ENCODE measurements around the gene EMC9. TPM values are rescaled to one million over a fixed set of nuclear protein-coding genes. Genes with fewer than 3 reads are reported as not detected.

The EMC9 gene
- polyA plus RNA-seq, 3 donors, result 6.4 to 9.4 (median 8.5) TPM

- no peak overlapping the region for H3K4me3 Mint-ChIP-seq
Observed at GRCh38 chr14:24139272-24139934, 2.0 kb downstream of the EMC9 start.

More at GRCh38 chr14:24139272-24139934, 2.0 kb downstream of the EMC9 start:
- Histone ChIP-seq H3K4me3 (replicated peaks in 1 of 3; ENCODE audit: low read depth in 2 of 3, low read length in 3 of 3) (no peak overlapping the region), H4K20me1 (ENCODE audit: insufficient read depth, low read length) (peaks cover 46% of the 10 kb centered on the region), H3K27me3 (ENCODE audit: control insufficient read depth in 2 of 2, insufficient read depth in 2 of 2, low read length in 2 of 2) (no peaks in the 10 kb centered on the region), H3K9me3 (replicated peaks in 1 of 2; ENCODE audit: control insufficient read depth in 1 of 2, insufficient read depth in 1 of 2, low read length in 2 of 2) (no peaks in the 10 kb centered on the region), H3K4me2 (replicated peaks; ENCODE audit: extremely low read depth, low read length, poor library complexity, severe bottlenecking) (no peak overlapping the region), H3K9ac (ENCODE audit: insufficient read depth, low read length, poor library complexity, severe bottlenecking) (no peak overlapping the region), H2AFZ (ENCODE audit: insufficient read depth, low read depth, low read length, poor library complexity, severe bottlenecking) (no peak overlapping the region), H3K4me1 (ENCODE audit: control insufficient read depth in 1 of 2, insufficient read depth in 2 of 2, low read length in 2 of 2) (peaks cover 42 to 56% of the 10 kb centered on the region in 2 donors), H3K79me2 (ENCODE audit: insufficient read depth, low read length) (peaks cover 62% of the 10 kb centered on the region), H3K36me3 (replicated peaks in 1 of 2; ENCODE audit: control insufficient read depth in 1 of 2, insufficient read depth in 2 of 2, low read length in 2 of 2) (peaks cover 37 to 47% of the 10 kb centered on the region in 2 donors), H3K27ac (ENCODE audit: low read depth in 1 of 2, low read length in 2 of 2) (peak overlapping the region in 1 of 2 donors; percentile 3)
- WGBS (ENCODE audit: insufficient coverage), result 100% methylated on average over 2 of the region's 9 CpGs
- H3K4me1 Mint-ChIP-seq, result peaks cover 62% of the 10 kb centered on the region
- H3K36me3 Mint-ChIP-seq, result peaks cover 47 to 49% of the 10 kb centered on the region in 2 donors
- H3K9me3 Mint-ChIP-seq, result no peaks in the 10 kb centered on the region
- no peak for DNase-seq
- TF ChIP-seq, protein P1, sequence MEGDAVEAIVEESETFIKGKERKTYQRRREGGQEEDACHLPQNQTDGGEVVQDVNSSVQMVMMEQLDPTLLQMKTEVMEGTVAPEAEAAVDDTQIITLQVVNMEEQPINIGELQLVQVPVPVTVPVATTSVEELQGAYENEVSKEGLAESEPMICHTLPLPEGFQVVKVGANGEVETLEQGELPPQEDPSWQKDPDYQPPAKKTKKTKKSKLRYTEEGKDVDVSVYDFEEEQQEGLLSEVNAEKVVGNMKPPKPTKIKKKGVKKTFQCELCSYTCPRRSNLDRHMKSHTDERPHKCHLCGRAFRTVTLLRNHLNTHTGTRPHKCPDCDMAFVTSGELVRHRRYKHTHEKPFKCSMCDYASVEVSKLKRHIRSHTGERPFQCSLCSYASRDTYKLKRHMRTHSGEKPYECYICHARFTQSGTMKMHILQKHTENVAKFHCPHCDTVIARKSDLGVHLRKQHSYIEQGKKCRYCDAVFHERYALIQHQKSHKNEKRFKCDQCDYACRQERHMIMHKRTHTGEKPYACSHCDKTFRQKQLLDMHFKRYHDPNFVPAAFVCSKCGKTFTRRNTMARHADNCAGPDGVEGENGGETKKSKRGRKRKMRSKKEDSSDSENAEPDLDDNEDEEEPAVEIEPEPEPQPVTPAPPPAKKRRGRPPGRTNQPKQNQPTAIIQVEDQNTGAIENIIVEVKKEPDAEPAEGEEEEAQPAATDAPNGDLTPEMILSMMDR (IDR thresholded peaks at IDR 0.05), result no peak
- H3K27ac Mint-ChIP-seq, result peak overlapping the region in 3 of 7 donors; percentile 1 to 71 (median 13)
- intact Hi-C loops (cut with micrococcal nuclease), result loop anchor here in 1 of 2 donors (10.0 kb wide), 1 partner anchor 95 kb away; the partner anchor contains the start of genes GMPR2 and NEDD8
- peaks cover 0 to 2% (median 1%) of the 10 kb centered on the region in 3 donors for H3K27me3 Mint-ChIP-seq (ENCODE audit: low read depth in 3 of 3)

All from CD14-positive monocyte (primary cell).